Activated T-helper 1 cell treated with anti-CD3 and anti-CD28 coated beads, Interleukin-2, amount 50 U/mL, for 16 hours (primary cell): ENCODE measurements around the gene STYX.

Experiments used
- DNase-seq, 2 donors: peaks; one replicate each; pipeline ENCODE4 v3.0.0-alpha.2; 2020; ENCODE audit warnings: low read depth in 1 of 2, low spot score in 1 of 2

Gene STYX

GRCh38 chr14:52729925-52730708 is at the start of gene STYX:
Gene STYX (plus strand): TSS chr14:52730166. CDS start chr14:52730475, 309 bp downstream.
- peak; percentile 94 to 97 for DNase-seq

- no peak for DNase-seq
These were observed 45.9 kb upstream of the STYX start for GRCh38 chr14:52683985-52684520.

DNA sequence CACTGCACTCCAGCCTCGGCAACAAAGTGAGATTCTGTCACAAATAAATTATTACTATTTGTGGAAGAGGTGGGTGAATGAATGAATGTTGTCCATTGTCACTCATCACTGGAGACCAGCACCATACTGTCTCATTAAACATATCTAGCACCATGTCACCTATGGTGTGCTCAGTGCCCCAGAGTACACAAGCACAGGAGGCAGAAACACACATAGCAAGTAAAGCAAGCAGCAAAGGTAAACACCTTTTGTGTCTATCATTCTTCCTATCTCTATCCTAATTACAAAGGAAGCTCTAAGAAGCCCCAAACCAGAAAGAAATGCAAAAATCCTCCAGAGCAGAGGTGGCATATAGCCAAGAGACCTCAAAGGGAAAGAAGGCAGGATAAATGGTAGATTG is 43.8 kb upstream of the STYX start:
- DNase-seq = no peak

DNA sequence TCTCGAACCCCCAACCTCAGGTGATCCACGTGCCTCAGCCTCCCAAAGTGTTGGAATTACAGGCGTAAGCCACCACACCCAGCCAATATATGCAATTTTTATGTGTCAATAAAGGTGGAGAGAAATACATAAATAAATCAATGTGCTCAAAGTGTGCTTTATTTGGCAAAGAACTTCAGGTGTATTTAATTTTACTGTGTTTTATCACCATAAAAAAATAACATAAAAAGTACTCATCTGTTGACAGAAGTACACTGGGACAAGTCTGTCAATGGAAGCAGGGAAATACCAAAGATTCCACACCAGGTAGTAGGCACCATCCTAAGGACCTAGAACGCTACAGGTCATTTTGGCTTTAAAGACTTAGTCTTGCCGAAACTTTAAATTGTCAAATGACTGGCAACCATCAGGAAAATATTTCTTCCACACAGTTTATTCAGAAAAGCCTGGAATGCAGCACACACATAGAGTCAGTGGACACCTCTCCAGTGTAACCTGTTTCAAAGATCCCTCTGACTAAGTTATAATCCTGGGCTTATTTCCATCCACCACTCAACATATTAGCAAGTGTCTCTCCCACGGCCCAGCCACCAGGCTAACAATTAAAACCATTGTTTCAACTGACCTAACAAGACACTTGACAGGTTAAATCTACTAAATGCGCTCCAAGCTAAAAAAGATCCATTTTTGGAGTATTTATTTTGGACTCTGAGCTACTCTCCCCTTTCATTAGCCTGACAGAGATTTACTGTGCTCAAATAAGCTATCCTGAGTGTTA is 38.8 kb upstream of the STYX start:
- DNase-seq = no peak

DNA sequence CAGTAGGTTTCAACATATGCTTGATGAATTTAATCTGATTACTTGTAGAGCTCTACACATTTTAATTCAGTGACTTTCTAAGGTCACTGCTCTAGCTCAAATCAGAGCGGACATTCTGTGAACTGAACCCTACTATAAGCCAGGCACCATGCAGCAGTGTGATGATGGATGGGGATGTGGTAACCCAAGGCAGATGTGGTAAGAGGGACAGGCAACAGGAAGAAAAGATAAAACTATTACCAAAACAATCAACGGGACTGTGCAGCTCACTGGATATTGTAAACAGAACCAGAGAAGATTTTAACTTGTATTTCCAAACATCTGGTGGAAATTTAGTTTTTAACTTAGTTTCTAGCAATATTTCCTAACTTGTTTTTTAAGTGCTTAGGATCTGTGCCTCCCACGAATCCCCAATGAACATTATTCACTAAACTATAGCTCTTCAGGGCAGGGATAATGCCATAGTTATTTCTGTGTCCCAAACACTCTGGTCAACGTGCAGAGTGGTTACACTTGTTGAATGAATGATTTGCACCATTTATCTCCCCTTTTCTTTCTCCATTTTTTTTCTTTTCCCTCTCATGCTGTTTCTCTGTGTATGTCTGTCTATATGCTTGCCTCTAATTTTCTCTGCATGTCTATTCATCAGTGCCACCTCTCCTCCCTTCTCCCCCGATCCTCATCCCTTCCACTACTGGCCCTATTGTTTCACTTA is 37.6 kb upstream of the STYX start:
- no peak for DNase-seq

DNA sequence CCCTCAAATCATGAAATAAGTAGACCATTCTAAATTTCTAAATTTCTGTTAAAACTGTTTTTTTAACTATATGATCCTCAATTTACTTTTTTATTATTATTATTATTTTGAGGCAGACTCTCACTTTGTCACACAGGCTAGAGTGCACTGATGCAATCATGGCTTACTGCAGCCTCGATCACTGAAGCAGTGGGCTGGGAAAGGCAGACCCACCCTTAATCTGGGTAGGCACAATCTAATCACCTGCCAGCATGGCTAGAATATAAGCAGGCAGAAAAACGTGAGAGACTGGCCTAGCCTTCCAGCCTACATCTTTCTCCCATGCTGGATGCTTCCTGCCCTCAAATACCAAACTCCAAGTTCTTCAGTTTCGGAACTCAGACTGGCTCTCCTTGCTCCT is 36.9 kb upstream of the STYX start:
- no peak for DNase-seq

DNA sequence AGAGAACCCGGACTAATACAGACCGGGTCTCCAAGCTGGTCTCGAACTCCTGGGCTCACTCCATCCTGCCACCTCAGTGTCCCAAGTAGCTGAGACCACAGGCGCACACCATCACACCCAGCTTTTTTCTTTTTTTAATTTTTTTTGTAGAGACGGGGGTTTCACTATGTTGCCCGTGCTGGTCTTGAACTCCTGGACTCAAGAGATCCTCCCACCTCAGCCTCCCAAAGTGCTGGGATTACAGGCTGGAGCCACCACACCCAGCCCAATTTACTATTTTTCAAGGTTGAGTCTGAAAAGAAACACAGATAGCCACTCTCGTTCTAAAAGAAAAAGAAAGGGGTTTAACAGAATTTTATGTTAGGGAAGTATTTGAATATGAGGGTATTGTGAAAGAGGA is 36.4 kb upstream of the STYX start:
- no peak for DNase-seq

GRCh38 chr14:52694761-52695480 is 35.0 kb upstream of the STYX start:
- peak; percentile 30 to 33 for DNase-seq

- DNase-seq = peak; percentile 26 to 49
These were observed 34.4 kb upstream of the STYX start, which contains the start of gene ERO1A for GRCh38 chr14:52695481-52696091. Gene ERO1A (minus strand): TSS chr14:52695558. CDS start chr14:52695481, 77 bp downstream.

DNA sequence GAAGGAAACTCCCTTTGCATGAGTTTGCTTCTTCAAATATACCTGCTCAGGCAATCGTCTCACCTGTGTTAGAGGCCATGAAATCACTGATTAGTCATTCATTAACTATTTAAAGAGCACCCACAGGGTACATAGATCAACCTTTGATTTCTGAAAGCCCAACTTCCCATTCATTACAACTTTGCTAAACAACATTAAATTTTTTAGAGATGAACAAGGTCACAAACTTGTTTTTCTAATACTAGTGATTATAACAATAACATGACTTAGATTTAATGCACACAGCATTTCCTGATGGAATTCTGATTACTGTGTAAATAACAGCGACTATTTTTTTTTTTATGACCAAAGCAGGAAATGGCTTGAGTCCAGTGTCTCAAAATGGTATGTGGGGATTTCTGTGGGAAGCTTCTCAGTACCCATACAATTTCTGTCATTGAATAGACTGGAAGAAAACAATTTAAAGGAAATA is 29.2 kb upstream of the STYX start:
- no peak for DNase-seq

DNA sequence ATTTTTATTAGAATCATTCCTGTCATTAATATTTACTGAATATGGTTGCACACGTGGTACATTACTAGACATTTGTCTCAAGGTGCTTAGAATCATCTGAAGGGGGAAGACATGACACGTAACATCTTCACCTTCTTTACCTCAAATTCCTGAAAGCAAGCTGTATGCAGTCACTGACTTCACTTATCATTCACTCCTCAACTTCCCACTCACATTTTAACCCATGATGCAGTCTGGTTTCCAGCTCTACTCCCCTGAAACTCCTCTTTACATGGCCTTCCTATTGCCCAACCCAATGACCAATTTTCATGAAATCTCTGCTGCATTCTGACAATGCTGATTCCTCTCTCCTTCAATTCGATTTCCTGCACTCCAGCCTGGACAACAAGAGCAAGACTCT is 28.7 kb upstream of the STYX start:
- no peak for DNase-seq

GRCh38 chr14:52703225-52703624 is 26.7 kb upstream of the STYX start:
- no peak for DNase-seq

DNA sequence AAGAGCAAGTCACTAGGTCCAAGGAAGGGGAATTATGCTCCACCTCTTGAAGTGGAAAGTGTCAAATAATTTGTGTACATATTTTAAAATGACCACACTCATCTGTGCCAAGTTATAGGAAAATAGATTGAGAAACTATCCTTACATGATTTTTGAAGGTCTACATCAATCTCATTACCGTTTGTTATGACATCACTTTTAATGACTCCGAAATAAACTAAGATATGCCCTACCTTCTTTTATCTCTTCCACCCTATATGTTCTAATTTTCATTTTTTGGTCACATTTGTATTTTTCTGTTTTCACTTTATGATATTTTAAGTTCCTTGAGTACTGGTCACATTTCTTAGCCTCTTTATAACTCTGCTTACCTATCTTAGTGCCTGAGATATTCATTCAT is 26.3 kb upstream of the STYX start:
- DNase-seq = no peak

DNA sequence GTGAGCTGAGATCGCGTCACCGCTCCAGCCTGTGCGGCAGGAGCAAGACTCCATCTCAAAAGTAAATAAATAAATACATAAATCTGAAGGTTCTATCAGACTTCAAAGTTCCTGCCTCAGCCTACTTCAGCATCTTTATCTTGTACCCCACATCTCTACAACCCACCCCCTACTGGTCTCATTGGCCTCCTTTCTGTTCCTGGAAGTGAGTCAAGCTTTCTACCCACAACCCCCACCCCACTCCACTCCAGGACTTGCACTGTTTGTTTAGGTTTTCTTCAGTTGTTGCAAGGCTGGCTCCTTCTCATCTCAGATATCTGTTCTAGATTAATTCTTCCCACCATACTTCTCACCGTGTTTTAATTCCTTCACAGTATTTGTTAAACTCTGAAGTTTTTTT is 23.7 kb upstream of the STYX start:
- peak in 1 of 2 donors; percentile 13 for DNase-seq

DNA sequence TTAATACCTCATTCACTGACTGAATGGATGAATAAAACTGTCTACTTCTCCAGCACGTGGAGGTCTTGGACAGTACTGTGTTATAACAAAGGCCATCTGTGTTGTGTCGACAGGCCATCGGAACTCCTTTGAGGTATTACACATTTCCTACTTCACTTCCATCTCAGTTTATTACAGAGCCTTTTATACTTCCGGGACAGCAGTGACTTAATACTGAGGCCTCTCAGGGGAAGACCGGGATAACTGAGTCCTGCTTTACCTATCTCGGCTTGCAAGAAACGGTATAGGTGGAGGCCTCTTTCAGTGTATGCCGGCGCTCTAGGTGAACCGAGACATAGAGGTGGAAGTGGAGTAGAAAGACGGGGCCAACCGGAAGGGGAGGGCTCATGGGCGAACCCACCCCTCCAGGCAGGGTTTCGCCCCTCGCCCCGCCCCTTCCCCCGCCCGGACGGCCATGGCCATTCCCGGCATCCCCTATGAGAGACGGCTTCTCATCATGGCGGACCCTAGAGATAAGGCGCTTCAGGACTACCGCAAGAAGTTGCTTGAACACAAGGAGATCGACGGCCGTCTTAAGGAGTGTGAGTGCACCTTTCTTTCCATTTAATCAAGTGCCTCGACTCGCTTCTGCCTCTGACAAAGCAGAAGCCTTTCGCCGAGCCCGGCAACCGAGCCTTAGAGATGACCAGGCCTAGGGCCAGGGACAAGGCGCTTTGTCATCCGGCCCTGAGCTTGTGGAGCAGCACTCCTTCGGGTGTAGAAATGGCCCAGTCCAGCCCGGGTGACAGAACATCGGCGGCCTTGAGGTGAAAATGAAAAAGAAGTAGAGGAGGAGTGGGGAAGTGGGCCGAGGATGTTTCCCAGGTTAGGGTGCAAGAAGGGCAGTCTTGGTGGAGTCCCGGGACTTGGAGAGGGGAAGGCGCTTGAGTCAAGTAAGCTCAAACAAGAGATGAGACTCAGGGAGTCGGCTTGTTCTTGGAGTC is 23.0 kb upstream of the STYX start, which contains the start of gene PSMC6:
Gene PSMC6, plus strand, starts transcription at position 477 of the 983 bp plus-strand sequence. Its CDS starts 20 bp downstream, at position 497.
- peak; percentile 91 to 92 for DNase-seq

GRCh38 chr14:52711666-52712065 is 18.3 kb upstream of the STYX start:
- no peak for DNase-seq

GRCh38 chr14:52716155-52716554 is 13.8 kb upstream of the STYX start:
- no peak for DNase-seq

DNA sequence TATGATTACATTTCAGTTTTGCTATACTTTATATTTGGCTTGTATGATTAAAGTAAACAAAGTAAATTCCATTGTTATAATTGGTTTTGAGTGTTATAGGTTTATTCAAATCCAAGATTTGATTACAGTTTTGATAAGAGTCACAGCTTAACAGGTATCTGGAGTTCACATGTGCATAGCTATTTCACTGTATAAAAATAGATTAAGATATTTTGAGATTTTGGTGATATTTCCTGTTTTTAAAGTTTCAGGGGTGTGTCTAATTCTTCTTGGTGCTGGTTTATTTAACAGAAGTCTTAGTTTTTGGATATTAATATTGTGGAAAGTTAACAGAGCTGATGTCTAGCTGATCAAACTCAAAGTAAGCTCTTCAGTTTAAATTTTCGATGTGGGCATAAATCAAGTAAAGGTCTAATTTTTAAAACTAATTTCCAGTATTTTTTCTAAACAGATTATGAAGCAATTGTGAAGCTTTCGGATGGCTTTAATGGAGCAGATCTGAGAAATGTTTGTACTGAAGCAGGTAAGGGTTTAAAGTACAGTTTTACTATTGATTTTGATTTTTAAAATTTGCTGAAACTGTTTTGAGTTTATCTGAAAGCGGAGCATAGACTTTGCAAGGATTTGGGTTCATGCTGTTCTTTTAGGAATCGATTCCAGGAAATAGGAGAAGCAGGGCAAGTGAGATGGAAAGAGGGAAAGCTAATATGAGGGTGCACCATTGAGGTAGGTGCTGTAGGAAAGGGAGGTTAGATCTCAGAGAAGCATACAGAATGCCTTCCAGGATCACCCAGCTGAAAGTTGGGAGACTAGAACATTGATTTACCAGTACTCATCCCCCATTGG is 6.2 kb upstream of the STYX start:
- no peak for DNase-seq
